Gastroesophageal sphincter (tissue), 4 donors: ENCODE results near the gene TMEM108. TPM values are rescaled to one million over a fixed set of nuclear protein-coding genes. Genes with fewer than 3 reads are reported as not detected.

Experiments used
- ATAC-seq: fragments of 150-250 bp; one replicate; pipeline ENCODE4 v1.9.1; 2016; ENCODE audit warnings: mild to moderate bottlenecking, moderate library complexity
- H3K27ac ChIP-seq, 4 donors: fragments of 200-600 bp; sonication (generic) in 3 of 4; 1 replicate in 3 of 4; 2 replicates in 1 of 4; pipeline ENCODE4 v1.5.1; 2016 to 2019
- H3K27me3 ChIP-seq: fragments of 200-600 bp; sonication (generic); one replicate; pipeline ENCODE4 v1.5.1; 2019
- H3K36me3 ChIP-seq, 2 donors: fragments of 200-600 bp; sonication (generic); one replicate each; pipeline ENCODE4 v1.5.1; 2019; ENCODE audit warnings: control low read depth in 1 of 2
- H3K4me1 ChIP-seq, 3 donors: fragments of 200-600 bp; sonication (generic); 1 replicate in 2 of 3; 2 replicates in 1 of 3; pipeline ENCODE4 v1.5.1; 2016 to 2019; ENCODE audit warnings: control low read depth in 2 of 3
- H3K4me3 ChIP-seq, 2 donors: fragments of 200-600 bp; sonication (generic); one replicate each; pipeline ENCODE4 v1.5.1; 2019; ENCODE audit warnings: mild to moderate bottlenecking in 1 of 2, moderate library complexity in 1 of 2
- H3K9me3 ChIP-seq, 3 donors: fragments of 200-600 bp; sonication (generic); one replicate each; pipeline ENCODE4 v1.5.1; 2017 to 2019; ENCODE audit warnings: control low read depth in 2 of 3
- CTCF ChIP-seq, 4 experiments: fragments of 200-600 bp in 2 of 4; fragments of 450-650 bp in 2 of 4; sonication (generic) in 1 of 4; IDR thresholded peaks; one replicate each; pipeline ENCODE4 v1.5.1; 2017 to 2019; ENCODE audit warnings: antibody characterized with exemption in 4 of 4, mild to moderate bottlenecking in 2 of 4, moderate library complexity in 2 of 4
- EP300 ChIP-seq: sonication (generic); formaldehyde crosslinking; IDR thresholded peaks from one replicate; pipeline ENCODE4 v1.6.1; 2017; ENCODE audit warnings: antibody characterized with exemption, mild to moderate bottlenecking
- POLR2A ChIP-seq, 2 donors: fragments of 450-650 bp; IDR thresholded peaks; one replicate each; pipeline ENCODE4 v1.6.1; 2017; ENCODE audit warnings: antibody characterized with exemption in 2 of 2, mild to moderate bottlenecking in 2 of 2, moderate library complexity in 1 of 2
- POLR2AphosphoS5 ChIP-seq: sonication (generic); formaldehyde crosslinking; IDR thresholded peaks from one replicate; pipeline ENCODE4 v1.6.1; 2017; ENCODE audit warnings: antibody characterized with exemption
- WGBS, 2 donors: methylation state at CpG; one replicate each; pipeline ENCODE4 v1.1.5; 2018; ENCODE audit warnings: low coverage in 1 of 2; 5-methylcytosine and 5-hydroxymethylcytosine counted together
- total RNA-seq, 4 donors: library from RNA; depleted of rRNA; stranded (reverse); fragments of >200 nt; gene quantifications; one replicate each; pipeline ENCODE4 v1.1.0, GENCODE V29; 2016

Gene TMEM108
- total RNA-seq, 4 donors from 2014 or later: 2.7 to 7.3 (median 4.1) TPM

GRCh38 chr3:133113526-133113925, 75.3 kb downstream of the TMEM108 start:
- ATAC-seq: no peak
- Histone ChIP-seq H3K4me1 (peaks cover 0 to under 1% (median 0%) of the 10 kb centered on the region in 3 donors), H3K9me3 (no peaks in the 10 kb centered on the region), H3K27me3 (no peaks in the 10 kb centered on the region), H3K27ac (no peak overlapping the region), H3K4me3 (no peak overlapping the region), H3K36me3 (no peaks in the 10 kb centered on the region)
- TF ChIP-seq EP300 (no peak), POLR2AphosphoS5 (no peak), POLR2A (IDR thresholded peaks at IDR 0.05) (no peak), CTCF (IDR thresholded peaks at IDR 0.05) (no peak)
- 57 to 71% methylated on average over 3 of the region's 3 CpGs for whole genome bisulfite sequencing, 2 donors

GRCh38 chr3:133113927-133114597, 75.9 kb downstream of the TMEM108 start:
- no peak overlapping the region for H3K4me3 ChIP-seq
- H3K9me3 ChIP-seq: no peaks in the 10 kb centered on the region
- H3K4me1 ChIP-seq: peaks cover 0 to 6% (median 0%) of the 10 kb centered on the region in 3 donors
- WGBS, 2 donors: 95 to 97% methylated on average over 3 of the region's 3 CpGs
- H3K27ac ChIP-seq: no peak overlapping the region
- no peaks in the 10 kb centered on the region for H3K27me3 ChIP-seq
- ATAC-seq: no peak
- TF ChIP-seq POLR2A (IDR thresholded peaks at IDR 0.05): no peak
- TF ChIP-seq CTCF (IDR thresholded peaks at IDR 0.05): no peak
- TF ChIP-seq EP300: no peak
- H3K36me3 ChIP-seq: no peaks in the 10 kb centered on the region

- no peak for ATAC-seq
- H3K9me3 ChIP-seq: no peaks in the 10 kb centered on the region
- H3K36me3 ChIP-seq: no peaks in the 10 kb centered on the region
- no peak overlapping the region for H3K27ac ChIP-seq
- 54 to 64% methylated on average over 1 of the region's 1 CpG for WGBS, 2 donors
- no peak overlapping the region for H3K4me3 ChIP-seq
- no peaks in the 10 kb centered on the region for H3K27me3 ChIP-seq
- peaks cover 0 to 11% (median 0%) of the 10 kb centered on the region in 3 donors for H3K4me1 ChIP-seq
- TF ChIP-seq EP300 (no peak), CTCF (IDR thresholded peaks at IDR 0.05) (no peak), POLR2A (IDR thresholded peaks at IDR 0.05) (no peak), POLR2AphosphoS5 (no peak)
Observed at GRCh38 chr3:133115176-133115575, 77.0 kb downstream of the TMEM108 start.

- no peak for ATAC-seq
- TF ChIP-seq CTCF (IDR thresholded peaks at IDR 0.05) (no peak), POLR2A (IDR thresholded peaks at IDR 0.05) (no peak), EP300 (no peak), POLR2AphosphoS5 (no peak)
- H3K4me3 ChIP-seq: no peak overlapping the region
- H3K27me3 ChIP-seq: no peaks in the 10 kb centered on the region
- H3K9me3 ChIP-seq: no peaks in the 10 kb centered on the region
- H3K36me3 ChIP-seq: no peaks in the 10 kb centered on the region
- no peak overlapping the region for H3K27ac ChIP-seq
- peaks cover 0 to 11% (median 0%) of the 10 kb centered on the region in 3 donors for H3K4me1 ChIP-seq
Observed at GRCh38 chr3:133117342-133117741, 79.2 kb downstream of the TMEM108 start.

GRCh38 chr3:133119176-133119575, 81.0 kb downstream of the TMEM108 start:
- H3K4me1 ChIP-seq: peaks cover 0 to 19% (median 0%) of the 10 kb centered on the region in 3 donors
- H3K4me3 ChIP-seq: no peak overlapping the region
- H3K27me3 ChIP-seq: no peaks in the 10 kb centered on the region
- no peaks in the 10 kb centered on the region for H3K36me3 ChIP-seq
- no peak for ATAC-seq
- 12 to 24% methylated on average over 2 of the region's 2 CpGs for WGBS, 2 donors
- H3K27ac ChIP-seq: no peak overlapping the region
- TF ChIP-seq POLR2AphosphoS5 (no peak), EP300 (no peak), CTCF (IDR thresholded peaks at IDR 0.05) (no peak), POLR2A (IDR thresholded peaks at IDR 0.05) (no peak)
- H3K9me3 ChIP-seq: no peaks in the 10 kb centered on the region
